Measurements from ENCODE around the gene COL4A4. TPM values are rescaled to one million over a fixed set of nuclear protein-coding genes. Genes with fewer than 3 reads are reported as not detected.

COL4A4 gene
- total RNA-seq, 1 experiment from 2014 or later: 3.1 TPM

DNA sequence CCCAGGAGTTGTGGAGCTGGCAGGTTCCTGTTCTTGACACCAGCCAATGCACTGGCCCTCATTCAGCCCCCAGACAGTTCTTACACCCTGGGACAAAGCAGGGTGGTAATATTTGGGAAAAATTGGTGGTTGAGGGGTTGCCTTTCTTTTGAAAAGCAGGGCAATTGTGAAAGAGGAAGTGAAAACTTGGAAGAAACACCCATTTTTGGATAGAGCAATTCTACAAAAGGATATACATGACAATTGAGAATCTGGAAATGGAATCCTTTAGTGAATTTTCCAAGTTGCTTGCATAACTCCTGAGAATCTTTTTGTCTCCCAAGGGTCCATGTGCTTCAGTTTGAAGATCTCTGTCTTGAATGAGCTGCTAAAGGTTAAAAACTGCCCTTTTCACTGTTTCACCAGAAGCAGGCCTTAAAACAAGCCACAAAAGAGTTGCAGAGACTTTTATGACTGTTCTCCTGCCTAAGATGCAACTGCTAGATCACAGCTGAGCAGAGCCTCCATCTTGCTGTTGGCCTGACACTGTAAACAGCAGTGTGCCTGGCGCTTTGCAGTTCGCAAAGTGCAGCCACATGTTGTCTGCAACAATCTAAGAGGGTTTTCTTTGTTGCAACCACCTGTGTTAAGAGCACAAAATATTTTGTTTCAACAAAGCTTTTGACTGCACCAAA lies 11.8 kb downstream of the COL4A4 start:
- Mint-ChIP-seq H3K4me1 (peaks cover 24% of the 10 kb centered on the region), H3K36me3 (peaks cover 5% of the 10 kb centered on the region), H3K27ac (no peak overlapping the region), H3K27me3 (ENCODE audit: low read depth) (no peaks in the 10 kb centered on the region), H3K4me3 (no peak overlapping the region), H3K9me3 (peaks cover 21% of the 10 kb centered on the region)
- ATAC-seq (no peak), DNase-seq (ENCODE audit: low spot score) (no peak)
- no peak for TF ChIP-seq FOXP1 (CRISPR knock-in tag; IDR thresholded peaks at IDR 0.05; ENCODE audit: borderline replicate concordance)
- no peak for TF ChIP-seq IRF1 (CRISPR knock-in tag; IDR thresholded peaks at IDR 0.05)
- TF ChIP-seq ZNF219 (CRISPR knock-in tag; IDR thresholded peaks at IDR 0.05; ENCODE audit: borderline replicate concordance): no peak
- no peak for TF ChIP-seq NR3C1 (CRISPR knock-in tag; conservative IDR thresholded peaks at IDR 0.05; ENCODE audit: low read depth)
- no peak for TF ChIP-seq IRF2 (CRISPR knock-in tag; IDR thresholded peaks at IDR 0.05; ENCODE audit: borderline replicate concordance, low read depth)
- TF ChIP-seq ZNF423 (CRISPR knock-in tag; IDR thresholded peaks at IDR 0.05): no peak
- no peak for TF ChIP-seq MYBL2 (CRISPR knock-in tag; IDR thresholded peaks at IDR 0.05)
- TF ChIP-seq ZNF281 (CRISPR knock-in tag; IDR thresholded peaks at IDR 0.05): no peak
- TF ChIP-seq ZNF263 (CRISPR knock-in tag; IDR thresholded peaks at IDR 0.05; ENCODE audit: low read depth): no peak
- TF ChIP-seq ZNF396 (CRISPR knock-in tag; IDR thresholded peaks at IDR 0.05; ENCODE audit: borderline replicate concordance): no peak
- TF ChIP-seq OVOL2 (CRISPR knock-in tag; IDR thresholded peaks at IDR 0.05; ENCODE audit: borderline replicate concordance): no peak
- no peak for TF ChIP-seq CDX4 (CRISPR knock-in tag; IDR thresholded peaks at IDR 0.05; ENCODE audit: borderline replicate concordance)
- no peak for TF ChIP-seq ZSCAN18 (CRISPR knock-in tag; IDR thresholded peaks at IDR 0.05)
- TF ChIP-seq, protein P1, sequence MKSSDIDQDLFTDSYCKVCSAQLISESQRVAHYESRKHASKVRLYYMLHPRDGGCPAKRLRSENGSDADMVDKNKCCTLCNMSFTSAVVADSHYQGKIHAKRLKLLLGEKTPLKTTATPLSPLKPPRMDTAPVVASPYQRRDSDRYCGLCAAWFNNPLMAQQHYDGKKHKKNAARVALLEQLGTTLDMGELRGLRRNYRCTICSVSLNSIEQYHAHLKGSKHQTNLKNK (CRISPR knock-in tag; IDR thresholded peaks at IDR 0.05): no peak
- no peak for TF ChIP-seq SP1 (CRISPR knock-in tag; conservative IDR thresholded peaks at IDR 0.05)
- TF ChIP-seq ZNF138 (CRISPR knock-in tag; conservative IDR thresholded peaks at IDR 0.05): no peak
- POLR2A ChIA-PET: no interaction called here
- CTCF ChIA-PET: no interaction called here

DNA sequence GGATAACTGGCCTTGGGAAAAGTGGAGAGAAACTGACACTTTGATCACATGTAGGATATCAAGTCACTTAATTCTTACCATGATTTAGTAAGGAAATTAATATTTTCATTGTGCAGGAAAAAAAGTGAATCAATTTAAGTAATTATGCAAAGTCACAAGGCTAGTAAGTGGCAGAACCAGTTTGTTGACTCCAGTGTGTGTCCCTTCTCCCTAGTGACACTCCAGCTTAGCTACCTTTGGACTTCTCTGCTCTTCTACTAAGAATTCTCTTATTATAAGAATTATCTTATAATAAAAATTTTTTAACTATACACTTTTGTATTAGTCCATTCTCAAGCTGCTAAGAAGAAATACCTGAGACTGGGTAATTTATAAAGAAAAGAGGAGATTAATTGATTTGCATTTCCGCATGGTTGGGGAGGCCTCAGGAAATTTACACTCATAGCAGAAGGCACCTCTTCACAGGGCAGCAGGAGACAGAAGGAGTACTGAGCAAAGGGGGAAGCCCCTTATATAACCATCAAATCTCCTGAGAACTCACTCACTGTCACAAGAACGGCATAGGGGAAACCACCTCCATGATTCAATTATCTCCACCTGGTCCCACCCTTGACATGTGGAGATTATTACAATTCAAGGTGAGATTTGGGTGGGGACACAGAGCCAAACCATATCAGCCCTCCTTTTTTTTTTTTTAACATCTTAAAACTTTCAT lies 13.6 kb downstream of the COL4A4 start:
- Mint-ChIP-seq H3K27ac (no peak overlapping the region), H3K36me3 (peaks cover 11% of the 10 kb centered on the region), H3K27me3 (ENCODE audit: low read depth) (no peaks in the 10 kb centered on the region), H3K9me3 (peaks cover 28% of the 10 kb centered on the region), H3K4me1 (peaks cover 24% of the 10 kb centered on the region), H3K4me3 (no peak overlapping the region)
- no peak for DNase-seq (ENCODE audit: low spot score)
- ChIA-PET POLR2A (no interaction called here), CTCF (interaction anchor here (1.4 kb wide), 1 partner anchor 88 kb away, joined by 3 read pairs; no protein-coding TSS in a partner anchor)
- no peak for ATAC-seq
- TF ChIP-seq OVOL2 (CRISPR knock-in tag; IDR thresholded peaks at IDR 0.05; ENCODE audit: borderline replicate concordance) (no peak), ETV6 (CRISPR knock-in tag; IDR thresholded peaks at IDR 0.05) (no peak), ZNF138 (CRISPR knock-in tag; conservative IDR thresholded peaks at IDR 0.05) (no peak), SMAD3 (CRISPR knock-in tag; IDR thresholded peaks at IDR 0.05; ENCODE audit: borderline replicate concordance) (no peak), GRHL2 (CRISPR knock-in tag; IDR thresholded peaks at IDR 0.05; ENCODE audit: insufficient replicate concordance, severe bottlenecking) (no peak), ZNF512 (CRISPR knock-in tag; IDR thresholded peaks at IDR 0.05; ENCODE audit: borderline replicate concordance) (no peak), TEAD1 (CRISPR knock-in tag; IDR thresholded peaks at IDR 0.05) (no peak), EMX1 (CRISPR knock-in tag; IDR thresholded peaks at IDR 0.05) (no peak), SOX15 (CRISPR knock-in tag; IDR thresholded peaks at IDR 0.05) (no peak), ZNF219 (CRISPR knock-in tag; IDR thresholded peaks at IDR 0.05; ENCODE audit: borderline replicate concordance) (no peak), ZNF423 (CRISPR knock-in tag; IDR thresholded peaks at IDR 0.05) (no peak), ATF6 (CRISPR knock-in tag; IDR thresholded peaks at IDR 0.05) (no peak)

All from WTC11 (cell line).